ACHN (cell line): Measurements from ENCODE around the gene YBEY.
A peak's percentile ranks its signal among the peaks of the same experiment; 100 is the strongest.

Source experiments
- DNase-seq: peaks from one replicate; pipeline ENCODE4 v3.0.0-alpha.2; 2015
- in situ Hi-C: cut with HindIII; loops from 2 replicates; pipeline ENCODE4 v1.10.0; 2017; ENCODE audit warnings: low sequenced_read_pairs, low pct_ligation_motif_present, low pct_unique_long_range_greater_than_20kb

YBEY gene

GRCh38 chr21:46322351-46323226 lies 36.4 kb downstream of the YBEY start:
- in situ Hi-C loops: no loop called here
- DNase-seq: no peak

GRCh38 chr21:46323227-46323709 lies 37.1 kb downstream of the YBEY start:
- DNase-seq: peak; percentile 16
- in situ Hi-C loops: no loop called here

- DNase-seq: peak; percentile 93
- in situ Hi-C loops: no loop called here
These were observed 37.7 kb downstream of the YBEY start, which contains the start of the genes C21orf58 and PCNT for GRCh38 chr21:46323710-46324389. Gene C21orf58, minus strand, starts transcription at chr21:46323870. Its CDS starts 1,132 bp downstream, at chr21:46322738. Gene PCNT, plus strand, starts transcription at chr21:46324156. Its CDS starts 73 bp downstream, at chr21:46324229.

- DNase-seq: peak; percentile 74
- in situ Hi-C loops: no loop called here
These were observed 38.4 kb downstream of the YBEY start for GRCh38 chr21:46324390-46325072.

- in situ Hi-C loops: no loop called here
- DNase-seq: peak; percentile 50
These were observed 39.2 kb downstream of the YBEY start for GRCh38 chr21:46325073-46325912.

GRCh38 chr21:46326110-46326703 lies 40.1 kb downstream of the YBEY start:
- in situ Hi-C loops: no loop called here
- DNase-seq: no peak

GRCh38 chr21:46327711-46328110 lies 41.6 kb downstream of the YBEY start:
- DNase-seq: no peak
- in situ Hi-C loops: no loop called here

GRCh38 chr21:46328151-46328550 lies 42.0 kb downstream of the YBEY start:
- DNase-seq: no peak
- in situ Hi-C loops: no loop called here

GRCh38 chr21:46329796-46330195 lies 43.7 kb downstream of the YBEY start:
- in situ Hi-C loops: no loop called here
- no peak for DNase-seq

GRCh38 chr21:46334351-46335140 lies 48.4 kb downstream of the YBEY start:
- DNase-seq: no peak
- in situ Hi-C loops: no loop called here

- in situ Hi-C loops: no loop called here
These were observed 50.5 kb downstream of the YBEY start for GRCh38 chr21:46336603-46337002.

GRCh38 chr21:46340998-46341397 lies 54.9 kb downstream of the YBEY start:
- in situ Hi-C loops: no loop called here
- DNase-seq: no peak

More at GRCh38 chr21:46336603-46337002, 50.5 kb downstream of the YBEY start:
- no peak for DNase-seq

GRCh38 chr21:46344219-46344915 lies 58.2 kb downstream of the YBEY start:
- no peak for DNase-seq

GRCh38 chr21:46345861-46346260 lies 59.7 kb downstream of the YBEY start:
- in situ Hi-C loops: no loop called here
- DNase-seq: no peak

More at GRCh38 chr21:46344219-46344915, 58.2 kb downstream of the YBEY start:
- in situ Hi-C loops: no loop called here

- in situ Hi-C loops: no loop called here
These were observed 60.4 kb downstream of the YBEY start for GRCh38 chr21:46346296-46347202.

GRCh38 chr21:46347203-46347550 lies 61.0 kb downstream of the YBEY start:
- no peak for DNase-seq
- in situ Hi-C loops: no loop called here

More at GRCh38 chr21:46346296-46347202, 60.4 kb downstream of the YBEY start:
- DNase-seq: no peak
